ENCODE results near the gene HOMEZ. TPM values are rescaled to one million over a fixed set of nuclear protein-coding genes. Genes with fewer than 3 reads are reported as not detected.
"Not testable (repeated sequence)": the region's sequence is repeated elsewhere in the genome, so short reads cannot be mapped to it uniquely, and the experiment has no call there.

HOMEZ gene, protein sequence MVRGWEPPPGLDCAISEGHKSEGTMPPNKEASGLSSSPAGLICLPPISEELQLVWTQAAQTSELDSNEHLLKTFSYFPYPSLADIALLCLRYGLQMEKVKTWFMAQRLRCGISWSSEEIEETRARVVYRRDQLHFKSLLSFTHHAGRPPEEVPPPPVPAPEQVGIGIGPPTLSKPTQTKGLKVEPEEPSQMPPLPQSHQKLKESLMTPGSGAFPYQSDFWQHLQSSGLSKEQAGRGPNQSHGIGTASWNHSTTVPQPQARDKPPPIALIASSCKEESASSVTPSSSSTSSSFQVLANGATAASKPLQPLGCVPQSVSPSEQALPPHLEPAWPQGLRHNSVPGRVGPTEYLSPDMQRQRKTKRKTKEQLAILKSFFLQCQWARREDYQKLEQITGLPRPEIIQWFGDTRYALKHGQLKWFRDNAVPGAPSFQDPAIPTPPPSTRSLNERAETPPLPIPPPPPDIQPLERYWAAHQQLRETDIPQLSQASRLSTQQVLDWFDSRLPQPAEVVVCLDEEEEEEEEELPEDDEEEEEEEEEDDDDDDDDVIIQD
- total RNA-seq: 6.8 TPM
- long read RNA-seq, full-length matches to known transcripts: 6 of 8 reads
- long read RNA-seq, partial matches to known transcripts: 0 of 8 reads
- long read RNA-seq, other reads (novel, unspliced or antisense): 2 of 8 reads

DNA sequence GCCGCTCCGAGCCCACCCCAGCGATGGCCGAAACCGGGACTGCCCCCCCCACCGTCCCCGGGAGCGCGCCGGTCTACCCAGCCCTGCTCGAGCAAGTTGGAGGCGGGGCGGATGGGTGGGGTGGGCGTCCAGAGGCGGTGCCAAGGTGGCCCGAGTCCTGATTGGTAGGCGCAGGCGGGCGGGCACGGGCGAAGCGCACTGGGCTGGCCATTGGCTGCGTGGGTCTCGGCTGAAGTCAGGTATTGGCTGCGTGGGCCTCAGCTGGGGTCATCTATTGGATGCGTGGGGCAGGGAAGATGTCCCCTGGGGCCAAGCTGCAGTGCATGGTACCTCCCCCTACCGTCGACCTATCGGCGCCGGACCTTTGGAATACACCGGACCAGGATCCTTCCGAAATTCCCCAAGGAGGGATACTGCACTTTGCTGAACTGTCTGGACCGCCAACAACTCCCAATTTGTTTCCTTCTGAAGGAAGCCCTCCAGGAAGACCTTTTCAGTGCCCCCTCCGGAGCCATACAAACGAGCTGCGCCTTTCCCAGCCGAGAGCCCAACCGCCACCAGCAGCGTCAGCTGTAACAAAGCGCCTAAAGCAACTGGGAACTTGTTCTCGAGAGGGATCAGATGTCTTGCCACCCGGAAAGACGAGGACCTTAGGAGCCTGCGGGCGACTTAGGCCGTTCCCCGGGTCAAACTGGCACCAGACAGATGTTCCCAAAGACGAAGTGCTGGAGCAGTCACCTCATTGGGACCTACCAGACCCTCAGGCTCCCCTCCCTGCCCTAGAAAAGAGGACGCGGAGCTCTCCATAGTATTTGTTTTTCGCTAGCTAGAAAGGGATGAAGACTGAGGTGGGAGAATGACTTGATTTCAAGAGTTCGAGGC, at the start of gene HOMEZ:
Gene HOMEZ, minus strand, starts transcription at position 113 of the 882 bp plus-strand sequence. CDS start 180 bp downstream, outside the sequence.
- peak; percentile 100 for DNase-seq (ENCODE audit: low spot score)

DNA sequence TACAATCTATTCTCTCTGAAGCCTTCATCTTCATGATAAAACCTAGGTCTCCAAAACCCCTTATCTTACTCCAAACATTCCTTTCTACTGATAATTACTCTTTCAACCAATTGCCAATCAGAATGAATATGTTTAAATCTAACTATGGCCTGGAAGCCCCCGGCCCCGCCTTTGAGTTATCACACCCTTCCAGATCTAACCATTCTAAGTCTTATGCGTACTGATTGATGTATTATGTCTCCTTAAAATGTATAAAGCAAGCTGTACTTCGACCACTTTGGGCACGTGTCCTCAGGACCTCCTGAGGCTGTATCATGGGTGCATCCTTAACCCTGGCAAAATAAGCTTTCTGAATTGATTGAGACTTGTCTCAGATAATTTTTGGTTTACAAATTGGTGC, 49.7 kb upstream of the HOMEZ start:
- DNase-seq (ENCODE audit: low spot score): no peak

- no peak for DNase-seq (ENCODE audit: low spot score)
Observed at GRCh38 chr14:23327947-23328744, 42.2 kb upstream of the HOMEZ start.

DNA sequence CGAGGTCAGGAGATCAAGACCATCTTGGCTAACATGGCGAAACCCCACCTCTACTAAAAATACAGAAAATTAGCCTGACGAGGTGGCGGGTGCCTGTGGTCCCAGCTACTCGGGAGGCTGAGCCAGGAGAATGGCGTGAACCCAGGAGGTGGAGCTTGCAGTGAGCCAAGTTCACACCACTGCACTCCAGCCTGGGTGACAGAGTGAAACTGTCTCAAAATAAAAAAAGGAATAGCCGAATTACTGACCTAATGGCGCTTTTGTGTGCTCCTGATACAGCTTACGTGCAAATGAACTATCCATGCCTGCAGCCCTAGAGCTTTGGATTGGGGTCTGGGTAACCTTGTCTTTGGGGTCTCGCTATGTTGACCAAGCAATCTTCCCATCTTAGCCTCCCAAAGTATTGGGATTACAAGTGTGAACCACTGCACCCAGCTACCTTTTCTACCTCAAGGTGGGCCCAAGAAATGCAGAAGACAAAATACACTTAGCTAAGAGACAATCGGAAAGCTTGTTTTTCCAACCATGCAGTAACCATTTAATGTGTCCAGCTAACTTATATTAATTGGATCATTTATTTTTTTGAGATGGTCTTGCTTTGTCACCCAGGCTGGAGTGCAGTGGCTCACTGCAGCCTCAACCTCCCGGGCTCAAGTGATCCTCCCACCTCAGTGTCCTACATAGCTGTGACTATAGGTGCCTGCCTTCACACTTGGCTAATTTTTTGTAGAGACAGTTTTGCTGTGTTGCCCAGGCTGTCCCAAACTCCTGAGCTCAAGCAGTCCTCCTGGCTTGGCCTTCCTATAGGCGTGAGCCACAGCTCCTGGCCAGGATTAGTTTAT, 40.8 kb upstream of the HOMEZ start:
- no peak for DNase-seq (ENCODE audit: low spot score)

GRCh38 chr14:23325746-23326145, 39.8 kb upstream of the HOMEZ start:
- DNase-seq (ENCODE audit: low spot score): not testable (repeated sequence)

DNA sequence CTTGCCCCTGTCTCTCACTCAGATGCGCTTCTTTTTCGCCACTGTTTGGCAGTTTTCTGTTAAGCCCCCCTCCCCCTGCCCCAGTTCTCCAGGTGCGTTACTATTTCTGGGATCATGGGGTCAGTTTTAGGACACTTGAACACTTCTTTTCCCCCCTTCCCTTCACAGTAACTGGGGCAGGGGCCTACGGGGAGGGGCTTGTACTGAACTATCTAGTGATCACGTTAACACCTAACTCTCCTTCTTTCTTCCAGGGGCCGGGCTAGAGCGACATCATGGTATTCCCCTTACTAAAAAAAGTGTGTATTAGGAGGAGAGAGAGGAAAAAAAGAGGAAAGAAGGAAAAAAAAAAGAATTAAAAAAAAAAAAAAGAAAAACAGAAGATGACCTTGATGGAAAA, 39.1 kb upstream of the HOMEZ start:
- no peak for DNase-seq (ENCODE audit: low spot score)

- DNase-seq (ENCODE audit: low spot score): no peak
Observed at GRCh38 chr14:23324455-23324846, 38.5 kb upstream of the HOMEZ start.

GRCh38 chr14:23323838-23324454, 38.0 kb upstream of the HOMEZ start:
- DNase-seq (ENCODE audit: low spot score): no peak

DNA sequence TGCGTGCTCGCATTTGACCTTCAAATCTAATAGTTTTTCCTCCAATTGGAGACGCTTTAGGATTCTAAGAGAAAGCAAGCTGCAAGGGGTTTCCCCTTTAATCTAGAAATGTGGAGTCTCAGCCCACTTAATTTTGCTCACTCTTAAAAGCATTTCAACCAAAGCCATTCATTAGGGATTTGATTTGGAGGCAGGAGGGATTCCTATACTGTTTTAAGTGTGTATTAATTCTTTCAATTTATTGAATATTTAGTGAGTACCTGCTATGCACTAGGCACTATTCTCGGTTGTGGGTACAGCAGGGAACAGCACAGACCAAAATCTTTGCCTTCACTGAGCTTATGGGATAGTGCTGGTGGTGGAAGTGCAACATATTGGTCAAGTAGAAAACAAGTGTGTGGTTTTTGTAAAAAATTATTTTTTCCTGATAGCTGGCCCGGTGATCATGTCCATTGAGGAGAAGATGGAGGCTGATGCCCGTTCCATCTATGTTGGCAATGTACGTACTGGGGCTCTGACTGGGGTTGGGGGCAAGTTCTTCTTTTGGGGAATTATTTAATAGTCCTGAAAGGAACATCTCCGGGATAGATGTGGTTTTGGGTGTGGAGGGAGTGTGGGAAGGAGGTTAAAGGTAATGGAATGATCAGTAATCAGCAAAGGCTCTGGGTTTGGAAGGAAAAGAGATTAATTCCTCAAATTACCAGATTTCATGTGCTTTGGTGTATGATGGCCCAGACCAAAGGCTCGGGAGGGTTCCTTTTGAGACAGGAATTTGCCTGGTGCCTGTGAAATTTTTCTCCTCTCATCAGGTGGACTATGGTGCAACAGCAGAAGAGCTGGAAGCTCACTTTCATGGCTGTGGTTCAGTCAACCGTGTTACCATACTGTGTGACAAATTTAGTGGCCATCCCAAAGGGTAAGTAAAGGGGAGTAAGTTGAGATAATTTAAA, 36.9 kb upstream of the HOMEZ start:
- DNase-seq (ENCODE audit: low spot score): no peak

GRCh38 chr14:23321572-23322547, 35.9 kb upstream of the HOMEZ start:
- no peak for DNase-seq (ENCODE audit: low spot score)

- peak; percentile 99 for DNase-seq (ENCODE audit: low spot score)
Observed at GRCh38 chr14:23320584-23321571, 34.9 kb upstream of the HOMEZ start, which contains the start of gene PABPN1. Gene PABPN1 (plus strand): TSS chr14:23321457. CDS start chr14:23321470, 13 bp downstream.

DNA sequence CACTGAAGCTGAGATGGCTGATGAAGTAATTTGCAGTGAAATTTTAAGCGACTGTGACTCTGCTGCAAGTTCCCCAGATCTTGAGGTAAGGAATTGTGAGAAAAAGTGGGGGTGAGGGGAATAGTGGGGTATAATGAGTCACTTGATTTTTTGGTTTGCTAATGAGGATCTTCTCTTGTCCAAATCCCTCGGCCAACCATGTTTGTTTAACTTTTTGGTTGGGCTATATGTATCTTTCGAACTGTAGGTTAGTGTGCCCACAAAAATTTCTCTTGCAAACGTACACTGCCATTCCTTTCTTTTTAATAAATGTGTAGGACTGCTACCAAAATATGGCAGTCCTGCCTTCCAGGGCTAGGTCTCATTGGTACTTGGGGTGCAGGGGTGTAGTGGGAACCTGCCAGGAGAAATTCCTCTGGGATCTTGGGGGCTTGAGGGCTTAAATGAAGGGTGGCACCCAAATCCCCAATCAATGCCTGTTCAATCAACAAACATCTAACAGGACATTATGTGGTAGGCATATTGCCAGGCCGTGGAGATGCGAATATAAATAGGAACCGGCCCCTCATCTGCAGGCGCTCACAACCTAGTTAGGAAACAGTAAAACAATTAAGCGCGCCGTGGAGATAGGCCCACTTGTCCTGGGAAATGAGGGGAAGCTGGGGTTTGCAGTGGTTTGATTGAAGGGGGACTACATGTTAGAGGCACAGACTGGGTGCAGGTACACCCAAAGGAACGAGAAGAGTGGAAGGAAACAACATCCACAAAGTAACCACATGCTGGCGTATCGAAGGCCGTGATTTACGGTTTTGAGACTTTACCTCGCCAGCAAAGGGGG, 34.0 kb upstream of the HOMEZ start:
- DNase-seq (ENCODE audit: low spot score): no peak

GRCh38 chr14:23316300-23316699, 30.4 kb upstream of the HOMEZ start:
- DNase-seq (ENCODE audit: low spot score): no peak

GRCh38 chr14:23310546-23310945, 24.6 kb upstream of the HOMEZ start:
- no peak for DNase-seq (ENCODE audit: low spot score)
